Measurements from ENCODE around the gene CPTP. TPM values are rescaled to one million over a fixed set of nuclear protein-coding genes. Genes with fewer than 3 reads are reported as not detected.

The CPTP gene
- polyA plus RNA-seq, 1 donor from 2014 or later = 9.9 TPM

DNA sequence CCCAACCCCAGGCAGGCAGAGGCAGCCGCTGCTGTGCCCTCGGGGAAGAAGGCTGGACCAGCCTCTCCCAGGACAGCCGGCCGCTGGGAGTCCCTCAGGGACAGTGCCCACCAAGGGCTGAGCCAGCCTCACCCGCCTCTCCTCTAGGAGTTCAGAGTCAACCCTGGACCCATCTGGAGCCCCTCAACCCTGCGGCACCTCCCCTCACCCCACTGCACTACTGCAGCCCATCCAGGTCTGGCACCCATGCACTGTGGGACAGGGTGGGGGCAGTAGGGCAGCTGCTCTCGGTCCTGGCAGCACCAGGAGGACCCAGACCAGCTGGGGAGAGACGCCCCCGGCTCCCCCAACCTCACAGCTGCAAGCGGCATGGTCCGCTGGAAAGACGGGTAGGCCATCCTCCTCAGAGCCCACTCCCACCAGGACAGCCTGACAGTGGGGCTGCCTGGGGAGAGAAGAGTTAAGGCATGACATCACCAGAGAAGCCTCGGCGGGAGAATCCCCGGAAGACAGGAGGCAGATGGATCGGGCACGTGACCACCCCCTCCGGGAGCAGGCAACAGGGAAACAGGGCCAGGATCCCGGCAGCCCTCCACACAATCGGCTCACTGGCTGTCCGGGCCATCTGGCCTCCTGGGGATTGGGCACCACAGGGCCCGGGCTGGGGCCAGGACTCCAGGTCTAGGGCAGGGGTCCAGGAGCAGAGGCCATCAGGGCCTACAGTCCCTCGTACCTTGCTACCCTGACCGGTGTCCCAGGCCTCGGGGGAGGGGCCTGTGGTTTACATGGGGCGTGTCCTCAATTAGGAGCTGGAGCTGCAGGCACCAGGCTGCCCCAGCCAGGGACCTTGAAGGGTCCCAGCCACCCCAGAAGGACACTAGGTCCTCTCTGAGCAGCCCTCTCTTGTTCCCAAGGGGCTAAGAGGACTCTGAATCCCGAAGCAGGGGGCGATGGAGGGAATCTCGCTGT is 20.0 kb upstream of the CPTP start:
- H3K4me3 ChIP-seq (ENCODE audit: low read length) = peak overlapping the region; percentile 99
- peaks cover 36% of the 10 kb centered on the region for H3K79me2 ChIP-seq (replicated peaks; ENCODE audit: insufficient read depth, low read length)
- peak overlapping the region; percentile 86 for H3K4me2 ChIP-seq (ENCODE audit: low read length)
- H3F3A ChIP-seq (ENCODE audit: insufficient read depth, low read length, poor library complexity, severe bottlenecking) = no peaks in the 10 kb centered on the region
- peaks cover 2% of the 10 kb centered on the region for H4K20me1 ChIP-seq (ENCODE audit: insufficient read depth)
- no peaks in the 10 kb centered on the region for H3K9me3 ChIP-seq (ENCODE audit: low read length)
- H3K9ac ChIP-seq (ENCODE audit: low read length) = peak overlapping the region; percentile 95
- TF ChIP-seq EZH2 (IDR thresholded peaks at IDR 0.05; ENCODE audit: borderline replicate concordance, insufficient read depth, low read length, poor library complexity, severe bottlenecking) (no peak), EP300 (conservative IDR thresholded peaks at IDR 0.05; ENCODE audit: poor library complexity, severe bottlenecking) (peak; percentile 47), POLR2AphosphoS5 (IDR thresholded peaks at IDR 0.05) (peak; percentile 64), CTCF (IDR thresholded peaks at IDR 0.05; ENCODE audit: poor library complexity, severe bottlenecking) (no peak), TAF1 (IDR thresholded peaks at IDR 0.05; ENCODE audit: low read depth) (no peak), MXI1 (conservative IDR thresholded peaks at IDR 0.05; ENCODE audit: poor library complexity, severe bottlenecking) (peak; percentile 54), SMC3 (conservative IDR thresholded peaks at IDR 0.05; ENCODE audit: poor library complexity) (peak; percentile 14), RAD21 (conservative IDR thresholded peaks at IDR 0.05) (no peak)
- TF ChIP-seq, protein P1, sequence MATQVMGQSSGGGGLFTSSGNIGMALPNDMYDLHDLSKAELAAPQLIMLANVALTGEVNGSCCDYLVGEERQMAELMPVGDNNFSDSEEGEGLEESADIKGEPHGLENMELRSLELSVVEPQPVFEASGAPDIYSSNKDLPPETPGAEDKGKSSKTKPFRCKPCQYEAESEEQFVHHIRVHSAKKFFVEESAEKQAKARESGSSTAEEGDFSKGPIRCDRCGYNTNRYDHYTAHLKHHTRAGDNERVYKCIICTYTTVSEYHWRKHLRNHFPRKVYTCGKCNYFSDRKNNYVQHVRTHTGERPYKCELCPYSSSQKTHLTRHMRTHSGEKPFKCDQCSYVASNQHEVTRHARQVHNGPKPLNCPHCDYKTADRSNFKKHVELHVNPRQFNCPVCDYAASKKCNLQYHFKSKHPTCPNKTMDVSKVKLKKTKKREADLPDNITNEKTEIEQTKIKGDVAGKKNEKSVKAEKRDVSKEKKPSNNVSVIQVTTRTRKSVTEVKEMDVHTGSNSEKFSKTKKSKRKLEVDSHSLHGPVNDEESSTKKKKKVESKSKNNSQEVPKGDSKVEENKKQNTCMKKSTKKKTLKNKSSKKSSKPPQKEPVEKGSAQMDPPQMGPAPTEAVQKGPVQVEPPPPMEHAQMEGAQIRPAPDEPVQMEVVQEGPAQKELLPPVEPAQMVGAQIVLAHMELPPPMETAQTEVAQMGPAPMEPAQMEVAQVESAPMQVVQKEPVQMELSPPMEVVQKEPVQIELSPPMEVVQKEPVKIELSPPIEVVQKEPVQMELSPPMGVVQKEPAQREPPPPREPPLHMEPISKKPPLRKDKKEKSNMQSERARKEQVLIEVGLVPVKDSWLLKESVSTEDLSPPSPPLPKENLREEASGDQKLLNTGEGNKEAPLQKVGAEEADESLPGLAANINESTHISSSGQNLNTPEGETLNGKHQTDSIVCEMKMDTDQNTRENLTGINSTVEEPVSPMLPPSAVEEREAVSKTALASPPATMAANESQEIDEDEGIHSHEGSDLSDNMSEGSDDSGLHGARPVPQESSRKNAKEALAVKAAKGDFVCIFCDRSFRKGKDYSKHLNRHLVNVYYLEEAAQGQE (IDR thresholded peaks at IDR 0.05; ENCODE audit: borderline replicate concordance) = no peak
- H3K27me3 ChIP-seq (ENCODE audit: insufficient read depth, low read depth, low read length) = no peaks in the 10 kb centered on the region
- no peaks in the 10 kb centered on the region for H3K36me3 ChIP-seq (ENCODE audit: insufficient read depth, low read length)
- peak overlapping the region; percentile 85 for H3K27ac ChIP-seq (ENCODE audit: low read length)
- H2AFZ ChIP-seq (ENCODE audit: low read depth, low read length) = no peak overlapping the region
- no peaks in the 10 kb centered on the region for H3K9me2 ChIP-seq (ENCODE audit: insufficient read depth, low read length)

DNA sequence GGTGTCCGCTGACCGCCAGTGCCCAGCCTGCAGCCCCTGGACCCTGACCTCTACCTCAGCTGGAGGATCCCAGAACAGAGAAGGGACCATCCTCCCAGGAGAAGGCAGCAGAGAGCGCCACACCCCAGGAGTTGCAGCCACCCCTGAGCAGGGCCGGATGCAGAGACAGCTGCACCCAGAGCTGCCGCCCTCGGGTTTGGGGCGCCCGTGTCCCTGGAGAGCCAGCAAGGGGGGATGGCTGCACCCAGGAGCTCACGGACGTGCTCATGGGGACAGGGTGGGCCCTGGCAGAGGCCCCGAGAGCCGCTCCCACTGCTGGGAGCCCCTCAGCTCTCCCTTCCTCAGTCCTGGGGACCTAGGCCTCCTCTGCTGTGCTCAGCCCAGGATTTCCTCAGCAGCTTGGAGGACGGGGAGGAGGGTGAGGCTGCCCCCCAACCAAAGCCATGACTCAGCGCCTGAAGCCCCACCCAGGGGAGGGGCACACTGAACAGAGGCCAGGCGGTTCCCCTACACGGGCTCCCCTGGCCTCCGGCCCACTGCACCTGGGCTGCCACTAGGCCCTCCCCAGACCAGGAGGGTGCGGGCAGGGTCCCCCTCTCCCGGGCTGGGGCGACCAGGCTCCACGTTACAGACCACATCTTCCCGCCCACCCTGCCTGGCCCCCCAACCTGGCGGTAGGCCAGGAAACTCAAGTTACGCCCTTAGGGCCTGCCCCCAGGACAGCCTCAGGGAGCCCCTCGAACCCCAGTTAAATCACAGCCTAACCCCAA is 19.1 kb upstream of the CPTP start:
- Histone ChIP-seq H3K4me2 (ENCODE audit: low read length) (peak overlapping the region; percentile 86), H3F3A (ENCODE audit: insufficient read depth, low read length, poor library complexity, severe bottlenecking) (no peaks in the 10 kb centered on the region), H3K9me3 (ENCODE audit: low read length) (no peaks in the 10 kb centered on the region), H3K4me3 (ENCODE audit: low read length) (peak overlapping the region; percentile 99), H3K27ac (ENCODE audit: low read length) (peak overlapping the region; percentile 85), H3K9me2 (ENCODE audit: insufficient read depth, low read length) (no peaks in the 10 kb centered on the region), H3K9ac (ENCODE audit: low read length) (peak overlapping the region; percentile 95), H2AFZ (ENCODE audit: low read depth, low read length) (no peak overlapping the region), H4K20me1 (ENCODE audit: insufficient read depth) (peaks cover 2% of the 10 kb centered on the region), H3K27me3 (ENCODE audit: insufficient read depth, low read depth, low read length) (no peaks in the 10 kb centered on the region), H3K36me3 (ENCODE audit: insufficient read depth, low read length) (no peaks in the 10 kb centered on the region), H3K79me2 (replicated peaks; ENCODE audit: insufficient read depth, low read length) (peaks cover 36% of the 10 kb centered on the region)
- TF ChIP-seq, protein P1 (IDR thresholded peaks at IDR 0.05; ENCODE audit: borderline replicate concordance) = no peak
- TF ChIP-seq POLR2AphosphoS5 (IDR thresholded peaks at IDR 0.05) = no peak

Measured in neural cell (in vitro differentiated cells).